Measurements from ENCODE around the gene PADI6. TPM values are rescaled to one million over a fixed set of nuclear protein-coding genes. Genes with fewer than 3 reads are reported as not detected.

The PADI6 gene
- total and polyA plus RNA-seq, 2 donors (not counting 1 experiment from before 2014, with no cell fraction given), result 0.04 TPM; not detected in 1

GRCh38 chr1:17437580-17438317 lies 65.8 kb downstream of the PADI6 start:
- Histone ChIP-seq H3K79me2 (ENCODE audit: control insufficient read depth, insufficient read depth, low read length) (peaks cover 54% of the 10 kb centered on the region), H3K9me3 (ENCODE audit: control extremely low read depth in 1 of 3, control insufficient read depth in 2 of 3, insufficient read depth in 1 of 3, low read length in 2 of 3) (no peaks in the 10 kb centered on the region), H4K20me1 (ENCODE audit: control insufficient read depth, insufficient read depth, low read length, poor library complexity, severe bottlenecking) (peaks cover 61% of the 10 kb centered on the region), H3K27ac (ENCODE audit: low read length in 2 of 2) (peak overlapping the region; percentile 34 to 66), H3K9ac (ENCODE audit: low read length) (peak overlapping the region; percentile 94), H3K27me3 (replicated peaks in 1 of 4; ENCODE audit: control extremely low read depth in 1 of 4, control insufficient read depth in 3 of 4, insufficient read depth in 4 of 4, low read length in 3 of 4) (peaks cover 0 to 7% (median 2%) of the 10 kb centered on the region in 4 experiments), H3K4me3 (ENCODE audit: control extremely low read depth in 1 of 5, extremely low read depth in 1 of 5, insufficient read depth in 1 of 5, low read depth in 2 of 5, low read length in 4 of 5) (peak overlapping the region; percentile 13 to 97 (median 85)), H3K36me3 (replicated peaks in 1 of 2; ENCODE audit: control extremely low read depth in 1 of 2, control insufficient read depth in 1 of 2, extremely low read depth in 1 of 2, insufficient read depth in 2 of 2, low read length in 1 of 2) (peaks cover 0 to 20% of the 10 kb centered on the region in 2 experiments), H3K4me1 (ENCODE audit: control insufficient read depth in 2 of 2, insufficient read depth in 2 of 2, low read length in 2 of 2) (peaks cover 27 to 47% of the 10 kb centered on the region in 2 donors), H2AFZ (ENCODE audit: insufficient read depth, low read depth, low read length, poor library complexity, severe bottlenecking) (peak overlapping the region; percentile 69), H3K4me2 (replicated peaks; ENCODE audit: low read depth, low read length, poor library complexity, severe bottlenecking) (peak overlapping the region; percentile 95)
- POLR2A ChIA-PET, result no interaction called here
- H3K9me3 Mint-ChIP-seq (ENCODE audit: insufficient read depth), result no peaks in the 10 kb centered on the region
- intact Hi-C loops (cut with micrococcal nuclease), result loop anchor here (10.0 kb wide), 1 partner anchor 197 kb away; no protein-coding TSS in a partner anchor
- H3K4me3 Mint-ChIP-seq, result peak overlapping the region; percentile 74
- DNase-seq (peak; percentile 84), ATAC-seq (ENCODE audit: low read depth) (peak; percentile 40)
- TF ChIP-seq CTCF (IDR thresholded peaks at IDR 0.05) (no peak), EZH2 (IDR thresholded peaks at IDR 0.05; ENCODE audit: borderline replicate concordance, insufficient read depth, low read depth, low read length, poor library complexity, severe bottlenecking) (no peak)
- H3K27ac Mint-ChIP-seq, result peak overlapping the region; percentile 83
- H3K27me3 Mint-ChIP-seq, result peaks cover 12% of the 10 kb centered on the region
- peaks cover 46% of the 10 kb centered on the region for H3K4me1 Mint-ChIP-seq
- WGBS (ENCODE audit: insufficient coverage), result under 1% methylated on average over 107 of the region's 115 CpGs
- CTCF ChIA-PET, result no interaction called here

Data from B cell (primary cell).